Measurements from ENCODE around the gene SNRPA1. TPM values are rescaled to one million over a fixed set of nuclear protein-coding genes. Genes with fewer than 3 reads are reported as not detected.

Gene SNRPA1
- total and polyA plus RNA-seq, 2 donors (not counting 1 experiment from before 2014, with no cell fraction given), result 97.7 to 113 TPM

DNA sequence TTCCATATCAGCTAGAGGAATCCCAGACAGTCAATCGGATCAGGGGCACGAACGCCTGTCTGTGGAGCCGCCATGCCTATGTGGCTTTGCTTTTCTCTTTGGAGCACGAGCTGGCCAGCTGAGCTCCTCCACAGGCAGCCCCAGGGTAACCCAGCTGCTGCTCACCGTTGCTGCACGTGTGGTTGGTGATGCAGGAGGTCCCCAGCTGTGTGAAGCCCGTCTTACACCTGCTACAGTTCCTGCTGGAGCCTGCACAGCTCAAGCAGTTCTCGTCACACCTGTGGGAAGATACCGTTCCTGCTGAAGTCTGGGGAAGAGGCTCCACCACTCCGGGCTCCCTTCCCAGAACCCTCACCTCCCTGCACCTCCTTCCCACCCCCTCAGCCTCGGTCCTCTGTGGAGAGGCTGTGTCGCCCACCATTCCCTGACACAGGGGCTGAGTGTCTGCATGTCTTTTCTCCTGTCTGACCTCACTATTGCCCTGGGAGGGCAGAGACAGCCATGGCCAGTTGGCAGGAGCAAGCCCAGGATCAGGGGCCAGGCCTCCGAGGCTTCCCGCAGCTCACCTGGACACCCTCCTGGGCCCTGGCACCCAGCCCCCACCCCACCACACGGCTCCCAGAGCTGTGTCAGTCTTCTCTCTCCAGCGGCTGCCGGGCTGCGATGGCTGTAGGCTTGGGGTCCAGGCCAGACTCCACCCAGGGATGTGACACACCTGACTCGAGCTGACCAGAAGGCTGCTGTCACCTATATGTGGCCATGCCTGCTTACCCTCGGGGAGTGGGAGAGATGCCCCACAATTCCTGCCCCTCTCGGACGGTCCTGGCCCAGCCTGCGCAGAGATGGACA is 12.2 kb upstream of the SNRPA1 start:
- no peak overlapping the region for H3K4me3 Mint-ChIP-seq
- Histone ChIP-seq H3K9me3 (ENCODE audit: control extremely low read depth in 1 of 3, control insufficient read depth in 2 of 3, insufficient read depth in 1 of 3, low read length in 2 of 3) (no peaks in the 10 kb centered on the region), H3K27ac (ENCODE audit: low read length in 2 of 2) (no peak overlapping the region), H2AFZ (ENCODE audit: insufficient read depth, low read depth, low read length, poor library complexity, severe bottlenecking) (no peak overlapping the region), H3K79me2 (ENCODE audit: control insufficient read depth, insufficient read depth, low read length) (no peaks in the 10 kb centered on the region), H3K9ac (ENCODE audit: low read length) (no peak overlapping the region), H3K36me3 (replicated peaks in 1 of 2; ENCODE audit: control extremely low read depth in 1 of 2, control insufficient read depth in 1 of 2, extremely low read depth in 1 of 2, insufficient read depth in 2 of 2, low read length in 1 of 2) (no peaks in the 10 kb centered on the region), H3K27me3 (replicated peaks in 1 of 4; ENCODE audit: control extremely low read depth in 1 of 4, control insufficient read depth in 3 of 4, insufficient read depth in 4 of 4, low read length in 3 of 4) (no peaks in the 10 kb centered on the region), H3K4me3 (ENCODE audit: control extremely low read depth in 1 of 5, extremely low read depth in 1 of 5, insufficient read depth in 1 of 5, low read depth in 2 of 5, low read length in 4 of 5) (no peak overlapping the region), H3K4me2 (replicated peaks; ENCODE audit: low read depth, low read length, poor library complexity, severe bottlenecking) (no peak overlapping the region), H4K20me1 (ENCODE audit: control insufficient read depth, insufficient read depth, low read length, poor library complexity, severe bottlenecking) (no peaks in the 10 kb centered on the region), H3K4me1 (ENCODE audit: control insufficient read depth in 2 of 2, insufficient read depth in 2 of 2, low read length in 2 of 2) (no peaks in the 10 kb centered on the region)
- no peak for DNase-seq
- intact Hi-C loops (cut with micrococcal nuclease), result no loop called here
- no peaks in the 10 kb centered on the region for H3K9me3 Mint-ChIP-seq (ENCODE audit: insufficient read depth)
- WGBS (ENCODE audit: insufficient coverage), result 82% methylated on average over 22 of the region's 24 CpGs
- ChIA-PET CTCF (interaction anchor here (0.7 to 2.2 kb wide), 2 partner anchors 334 to 407 kb away, joined by 3 to 5 read pairs; no protein-coding TSS in a partner anchor), POLR2A (no interaction called here)
- H3K4me1 Mint-ChIP-seq, result no peaks in the 10 kb centered on the region
- TF ChIP-seq EZH2 (IDR thresholded peaks at IDR 0.05; ENCODE audit: borderline replicate concordance, insufficient read depth, low read depth, low read length, poor library complexity, severe bottlenecking), result no peak
- TF ChIP-seq, protein P1, sequence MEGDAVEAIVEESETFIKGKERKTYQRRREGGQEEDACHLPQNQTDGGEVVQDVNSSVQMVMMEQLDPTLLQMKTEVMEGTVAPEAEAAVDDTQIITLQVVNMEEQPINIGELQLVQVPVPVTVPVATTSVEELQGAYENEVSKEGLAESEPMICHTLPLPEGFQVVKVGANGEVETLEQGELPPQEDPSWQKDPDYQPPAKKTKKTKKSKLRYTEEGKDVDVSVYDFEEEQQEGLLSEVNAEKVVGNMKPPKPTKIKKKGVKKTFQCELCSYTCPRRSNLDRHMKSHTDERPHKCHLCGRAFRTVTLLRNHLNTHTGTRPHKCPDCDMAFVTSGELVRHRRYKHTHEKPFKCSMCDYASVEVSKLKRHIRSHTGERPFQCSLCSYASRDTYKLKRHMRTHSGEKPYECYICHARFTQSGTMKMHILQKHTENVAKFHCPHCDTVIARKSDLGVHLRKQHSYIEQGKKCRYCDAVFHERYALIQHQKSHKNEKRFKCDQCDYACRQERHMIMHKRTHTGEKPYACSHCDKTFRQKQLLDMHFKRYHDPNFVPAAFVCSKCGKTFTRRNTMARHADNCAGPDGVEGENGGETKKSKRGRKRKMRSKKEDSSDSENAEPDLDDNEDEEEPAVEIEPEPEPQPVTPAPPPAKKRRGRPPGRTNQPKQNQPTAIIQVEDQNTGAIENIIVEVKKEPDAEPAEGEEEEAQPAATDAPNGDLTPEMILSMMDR (IDR thresholded peaks at IDR 0.05), result no peak
- no peaks in the 10 kb centered on the region for H3K27me3 Mint-ChIP-seq
- no peak overlapping the region for H3K27ac Mint-ChIP-seq
- no peak for ATAC-seq (ENCODE audit: low read depth)

DNA sequence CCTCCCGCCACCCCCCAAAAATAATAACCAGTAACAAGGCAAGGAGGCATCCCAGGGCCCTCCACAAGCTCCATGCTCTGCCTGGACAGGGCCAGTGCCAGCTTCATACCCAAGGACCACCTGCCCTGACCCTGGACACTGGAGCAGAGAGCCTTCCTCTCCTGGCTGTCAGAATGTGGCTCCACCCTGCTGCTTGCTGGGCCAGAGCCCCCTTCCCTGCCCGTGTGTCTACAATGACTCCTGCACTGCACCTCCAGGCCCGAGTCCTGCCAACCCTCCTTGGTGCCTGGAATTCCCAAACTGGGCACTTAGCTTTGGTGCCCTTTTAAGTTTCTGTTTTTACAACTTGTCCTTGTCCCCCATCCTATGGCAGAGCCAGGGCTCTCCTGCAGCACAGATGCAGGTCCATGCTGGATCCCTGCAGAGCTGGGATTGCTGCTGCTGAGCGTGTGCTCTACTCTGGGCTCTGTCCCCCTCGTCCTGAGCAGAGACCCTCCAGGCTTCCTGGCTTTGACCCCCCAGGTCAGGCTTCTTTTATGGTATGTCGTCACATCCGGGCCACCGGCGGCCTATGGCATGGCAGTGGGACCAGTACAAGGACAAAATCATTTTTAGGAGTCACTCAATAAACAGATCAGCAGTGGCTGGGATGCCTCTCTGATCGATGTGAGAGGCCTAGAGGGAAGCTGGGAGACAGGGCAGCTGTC is 11.4 kb upstream of the SNRPA1 start:
- no peak overlapping the region for H3K4me2 ChIP-seq (replicated peaks; ENCODE audit: low read depth, low read length, poor library complexity, severe bottlenecking)
- ATAC-seq (ENCODE audit: low read depth) (no peak), DNase-seq (no peak)
- ChIA-PET CTCF (interaction anchor here (0.7 to 2.2 kb wide), 3 partner anchors 17 to 406 kb away, joined by 3 to 5 read pairs (median 4); no protein-coding TSS in a partner anchor), POLR2A (no interaction called here)
- no peaks in the 10 kb centered on the region for H3K79me2 ChIP-seq (ENCODE audit: control insufficient read depth, insufficient read depth, low read length)
- H3K9ac ChIP-seq (ENCODE audit: low read length), result no peak overlapping the region
- Mint-ChIP-seq H3K27me3 (no peaks in the 10 kb centered on the region), H3K27ac (no peak overlapping the region), H3K9me3 (ENCODE audit: insufficient read depth) (no peaks in the 10 kb centered on the region), H3K4me3 (no peak overlapping the region), H3K4me1 (no peaks in the 10 kb centered on the region)
- WGBS (ENCODE audit: insufficient coverage), result 90% methylated on average over 10 of the region's 10 CpGs
- no peaks in the 10 kb centered on the region for H3K9me3 ChIP-seq (ENCODE audit: control extremely low read depth in 1 of 3, control insufficient read depth in 2 of 3, insufficient read depth in 1 of 3, low read length in 2 of 3)
- no peak overlapping the region for H3K4me3 ChIP-seq (ENCODE audit: control extremely low read depth in 1 of 5, extremely low read depth in 1 of 5, insufficient read depth in 1 of 5, low read depth in 2 of 5, low read length in 4 of 5)
- H3K27me3 ChIP-seq (replicated peaks in 1 of 4; ENCODE audit: control extremely low read depth in 1 of 4, control insufficient read depth in 3 of 4, insufficient read depth in 4 of 4, low read length in 3 of 4), result no peaks in the 10 kb centered on the region
- no peak for TF ChIP-seq EZH2 (IDR thresholded peaks at IDR 0.05; ENCODE audit: borderline replicate concordance, insufficient read depth, low read depth, low read length, poor library complexity, severe bottlenecking)
- TF ChIP-seq, protein P1 (IDR thresholded peaks at IDR 0.05), result no peak
- H3K36me3 ChIP-seq (replicated peaks in 1 of 2; ENCODE audit: control extremely low read depth in 1 of 2, control insufficient read depth in 1 of 2, extremely low read depth in 1 of 2, insufficient read depth in 2 of 2, low read length in 1 of 2), result no peaks in the 10 kb centered on the region
- H3K27ac ChIP-seq (ENCODE audit: low read length in 2 of 2), result no peak overlapping the region
- intact Hi-C loops (cut with micrococcal nuclease), result no loop called here
- H3K4me1 ChIP-seq (ENCODE audit: control insufficient read depth in 2 of 2, insufficient read depth in 2 of 2, low read length in 2 of 2), result no peaks in the 10 kb centered on the region
- H2AFZ ChIP-seq (ENCODE audit: insufficient read depth, low read depth, low read length, poor library complexity, severe bottlenecking), result no peak overlapping the region
- H4K20me1 ChIP-seq (ENCODE audit: control insufficient read depth, insufficient read depth, low read length, poor library complexity, severe bottlenecking), result no peaks in the 10 kb centered on the region

Measured in B cell (primary cell).